T follicular helper cell (primary cell): ENCODE data around the gene ZNF266.
A peak's percentile ranks its signal among the peaks of the same experiment; 100 is the strongest.

ENCODE experiments used
- DNase-seq: peaks from one replicate; pipeline ENCODE4 v3.0.0-alpha.2; 2020; ENCODE audit warnings: low read depth
- total RNA-seq, 2 experiments: gene quantifications; one replicate each; lab custom pipeline; 2026; lab: John Stamatoyannopoulos, UW

Gene ZNF266
- total RNA-seq: 78.5 to 195 reads per million in 2 experiments

DNA sequence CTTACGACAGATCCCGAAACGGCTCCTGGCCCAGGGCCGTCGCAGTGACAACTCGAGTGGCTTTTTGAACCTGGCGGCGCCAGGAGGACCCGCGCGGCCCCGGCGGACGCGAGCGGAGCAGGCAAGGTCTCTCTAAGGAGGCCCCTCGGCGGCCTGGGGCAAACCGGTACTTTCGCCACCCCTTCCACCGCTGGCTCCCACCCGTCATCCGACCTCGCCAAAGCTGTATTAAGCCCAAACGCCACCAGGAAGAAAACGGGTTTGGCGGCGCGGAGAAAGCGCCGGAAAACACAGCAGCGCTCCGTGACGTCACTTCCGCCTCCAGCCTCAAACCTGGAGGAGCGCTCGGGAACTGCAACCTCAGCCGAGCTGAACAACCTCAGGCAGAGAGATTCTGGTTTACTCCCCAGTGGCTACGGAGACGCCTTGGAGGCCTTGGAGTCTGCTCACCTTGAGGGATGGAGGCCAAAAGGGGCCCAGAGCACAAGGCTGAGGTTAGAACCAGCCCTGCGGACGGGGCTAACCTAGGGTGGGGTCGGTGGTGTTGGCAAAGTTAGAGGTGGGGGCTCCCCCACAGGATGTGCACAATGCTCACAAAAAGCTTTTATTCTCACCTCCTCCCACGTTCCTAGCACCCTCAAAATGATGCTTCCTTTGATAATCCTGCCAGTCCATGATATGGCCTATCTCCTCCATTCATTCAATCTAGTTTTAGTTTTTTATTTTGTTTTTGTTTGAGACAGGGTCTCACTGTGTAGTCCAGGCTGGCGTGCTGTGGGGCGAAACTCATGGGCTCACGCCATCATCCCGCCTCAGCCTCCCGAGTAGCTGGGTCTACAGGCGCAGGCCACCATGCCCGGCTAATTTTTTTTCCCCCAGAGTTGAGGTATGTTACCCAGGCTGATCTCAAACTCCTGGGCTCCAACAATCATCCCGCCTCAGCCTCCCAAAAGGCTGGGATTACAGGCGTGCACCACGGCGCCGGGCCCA, at the start of gene ZNF266:
TSS of gene ZNF266 (minus strand) at position 295 of the 990 bp plus-strand sequence. CDS start 15,484 bp downstream, outside the sequence.
- peak; percentile 88 for DNase-seq

DNA sequence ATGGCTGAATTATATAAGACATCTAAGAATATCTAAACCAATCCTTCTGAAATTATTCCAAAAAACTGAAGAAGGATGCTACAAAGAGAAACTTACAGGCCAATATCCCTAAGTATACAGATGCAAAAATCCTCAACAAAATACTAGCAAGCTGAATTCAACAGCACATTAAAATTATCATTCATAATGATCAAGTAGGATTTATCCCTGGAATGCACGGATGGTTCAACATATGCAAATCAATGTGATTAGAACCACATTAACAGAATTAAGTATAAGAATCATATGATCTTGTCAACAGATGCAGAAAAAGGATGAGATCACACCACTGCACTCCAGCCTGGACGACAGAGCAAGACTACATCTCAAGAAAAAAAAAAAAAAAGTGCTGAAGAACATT, 49.8 kb upstream of the ZNF266 start:
- DNase-seq: no peak

DNA sequence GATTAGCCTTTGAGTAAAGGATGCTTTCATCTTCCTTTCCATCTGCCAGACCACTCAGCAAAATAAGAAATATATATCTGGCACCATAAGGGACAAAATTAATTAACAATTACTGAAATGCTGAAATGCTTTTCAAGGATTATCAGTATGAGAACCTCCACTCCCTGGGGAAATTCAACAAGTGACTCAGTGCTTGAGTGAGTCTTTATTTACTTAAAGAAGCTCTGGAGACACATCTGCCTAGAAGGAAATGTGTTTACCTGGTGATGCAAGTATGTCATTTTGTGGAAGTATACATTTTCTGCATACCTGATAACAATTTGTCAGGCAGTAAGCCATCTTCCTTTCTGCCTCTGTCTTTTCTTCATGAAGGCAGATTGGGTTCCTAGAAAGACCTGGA, 39.6 kb upstream of the ZNF266 start:
- no peak for DNase-seq

DNA sequence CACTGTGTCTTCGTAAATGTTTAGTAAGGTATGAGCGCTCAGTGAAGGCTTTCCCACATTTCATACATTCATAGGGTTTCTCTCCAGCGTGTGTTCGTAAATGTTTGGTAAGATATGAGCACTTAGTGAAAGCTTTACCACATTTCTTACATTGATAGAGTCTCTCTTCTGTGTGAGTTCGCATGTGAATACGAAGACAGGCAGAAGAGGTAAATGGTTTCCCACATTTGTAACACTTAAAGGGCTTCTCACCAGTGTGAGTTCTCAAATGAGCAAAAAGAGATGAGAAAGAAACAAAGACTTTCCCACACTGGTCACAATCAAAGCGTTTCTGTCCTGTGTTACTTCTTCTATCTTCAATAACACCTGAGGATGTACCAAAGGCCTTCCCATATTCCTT, 31.8 kb upstream of the ZNF266 start:
- DNase-seq: no peak

DNA sequence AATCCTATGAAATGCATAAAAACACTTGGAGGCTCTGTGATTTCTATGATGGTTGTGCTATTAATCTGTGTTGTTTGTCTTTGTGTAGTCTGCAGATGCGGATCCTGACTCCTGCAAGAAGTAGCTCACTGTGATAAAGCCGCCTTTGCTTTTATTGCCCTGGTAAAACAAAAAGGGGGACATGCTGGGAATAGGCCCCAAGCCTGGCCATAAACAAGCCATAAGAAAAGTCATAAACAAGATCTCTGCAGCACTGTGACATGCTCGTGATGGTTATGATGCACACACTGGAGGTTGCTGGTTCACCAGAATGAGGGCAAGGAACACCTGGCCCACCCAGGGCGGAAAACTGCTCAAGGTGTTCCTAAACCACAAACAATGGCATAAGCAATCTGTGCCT, 26.6 kb upstream of the ZNF266 start:
- no peak for DNase-seq

- DNase-seq: no peak
These were observed 20.8 kb upstream of the ZNF266 start for GRCh38 chr19:9456018-9456689.

- no peak for DNase-seq
These were observed 18.6 kb upstream of the ZNF266 start for GRCh38 chr19:9453953-9454352.

DNA sequence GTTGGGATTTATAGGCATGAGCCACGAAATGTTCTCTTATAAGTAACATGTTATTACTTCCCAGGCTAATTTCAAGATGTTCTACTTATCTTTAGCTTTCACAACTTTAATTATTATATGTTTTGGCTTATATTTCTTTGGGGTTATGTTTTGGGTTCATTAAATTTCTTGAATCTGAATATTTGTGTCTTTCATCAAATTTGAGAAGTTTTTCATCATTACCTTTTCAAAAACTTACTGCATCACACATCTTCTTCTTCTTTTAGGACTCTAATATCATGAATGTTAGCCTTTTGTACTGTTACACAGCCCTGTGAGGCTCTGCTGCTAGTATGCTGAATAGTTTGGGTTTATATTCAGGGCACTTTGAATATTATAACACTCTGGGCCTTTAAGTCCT, 9.7 kb upstream of the ZNF266 start:
- no peak for DNase-seq

DNA sequence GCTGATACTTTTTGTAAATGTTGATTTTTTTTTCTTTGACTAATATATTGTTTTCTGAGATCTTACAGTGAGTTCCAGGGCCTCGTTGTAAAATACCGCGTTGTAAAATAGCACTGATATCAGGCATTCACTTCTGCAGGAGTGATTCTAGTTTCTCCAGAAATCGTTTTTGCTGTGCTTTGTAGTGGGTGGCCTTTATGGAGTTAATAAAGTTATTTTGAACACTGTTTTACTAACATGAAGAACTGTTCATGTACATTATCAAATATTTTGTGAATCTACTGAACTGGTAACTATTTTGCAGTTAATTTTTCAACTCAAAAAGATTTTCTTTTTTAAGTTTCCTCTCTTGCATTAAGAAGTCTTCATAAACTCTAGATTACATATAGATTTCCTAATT, 985 bp upstream of the ZNF266 start:
- DNase-seq: no peak

GRCh38 chr19:9431475-9431874, 3.9 kb downstream of the ZNF266 start:
- peak; percentile 1 for DNase-seq

GRCh38 chr19:9430444-9430843, 4.9 kb downstream of the ZNF266 start:
- DNase-seq: no peak

DNA sequence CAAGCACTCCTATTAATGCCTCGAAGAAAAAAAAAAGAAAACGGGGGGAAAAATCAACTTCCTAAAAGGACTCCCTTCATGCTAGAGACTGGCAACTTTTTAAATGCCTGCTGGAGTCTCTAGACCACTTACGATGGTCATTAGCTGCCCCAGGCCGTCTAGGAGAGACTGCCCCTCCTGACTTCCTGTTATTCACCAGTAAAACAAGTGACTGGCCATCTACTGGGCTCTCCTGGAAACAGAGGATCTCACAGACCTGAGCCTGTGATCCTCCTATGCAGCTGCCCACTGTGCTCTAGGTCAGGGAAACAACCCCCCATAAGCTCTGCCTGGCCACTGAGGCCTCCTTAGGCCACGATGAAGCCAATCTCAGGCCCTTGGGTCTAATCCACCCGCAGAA, 7.4 kb downstream of the ZNF266 start:
- no peak for DNase-seq

DNA sequence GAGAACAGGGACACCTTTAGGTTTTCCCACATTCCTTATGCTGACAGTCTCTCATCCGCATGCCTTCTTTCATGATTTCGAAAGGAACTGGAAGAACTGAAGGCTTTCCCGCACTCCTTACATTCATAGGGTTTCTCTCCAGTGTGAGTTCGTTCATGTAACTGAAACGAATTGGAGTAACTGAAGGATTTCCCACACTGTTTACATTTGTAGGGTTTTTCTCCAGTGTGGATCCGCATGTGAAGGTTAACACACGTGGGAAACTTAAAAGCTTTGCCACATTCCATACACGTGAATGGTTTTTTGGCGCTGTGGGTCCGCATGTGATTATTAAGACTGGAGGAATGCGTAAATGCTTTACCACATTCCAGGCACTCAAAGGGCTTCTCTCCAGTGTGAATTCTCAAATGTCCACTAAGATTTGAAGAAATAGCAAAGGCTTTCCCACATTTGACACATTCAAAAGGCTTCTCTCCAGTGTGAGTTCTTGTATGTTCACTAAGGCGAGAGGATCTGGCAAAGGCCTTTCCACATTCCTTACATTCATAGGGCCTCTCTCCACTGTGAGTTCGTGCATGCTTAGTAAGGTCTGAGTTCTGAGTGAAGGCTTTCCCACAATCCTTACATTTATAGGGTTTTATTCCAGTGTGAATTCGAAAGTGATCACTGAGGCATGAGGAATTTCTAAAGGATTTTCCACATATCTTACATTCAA, 22.0 kb downstream of the ZNF266 start:
- no peak for DNase-seq

GRCh38 chr19:9407827-9408226, 27.5 kb downstream of the ZNF266 start:
- no peak for DNase-seq

GRCh38 chr19:9406798-9407352, 28.5 kb downstream of the ZNF266 start:
- DNase-seq: peak; percentile 0

GRCh38 chr19:9381361-9381785, 54.0 kb downstream of the ZNF266 start:
- no peak for DNase-seq

- no peak for DNase-seq
These were observed 64.4 kb downstream of the ZNF266 start for GRCh38 chr19:9370738-9371619.

DNA sequence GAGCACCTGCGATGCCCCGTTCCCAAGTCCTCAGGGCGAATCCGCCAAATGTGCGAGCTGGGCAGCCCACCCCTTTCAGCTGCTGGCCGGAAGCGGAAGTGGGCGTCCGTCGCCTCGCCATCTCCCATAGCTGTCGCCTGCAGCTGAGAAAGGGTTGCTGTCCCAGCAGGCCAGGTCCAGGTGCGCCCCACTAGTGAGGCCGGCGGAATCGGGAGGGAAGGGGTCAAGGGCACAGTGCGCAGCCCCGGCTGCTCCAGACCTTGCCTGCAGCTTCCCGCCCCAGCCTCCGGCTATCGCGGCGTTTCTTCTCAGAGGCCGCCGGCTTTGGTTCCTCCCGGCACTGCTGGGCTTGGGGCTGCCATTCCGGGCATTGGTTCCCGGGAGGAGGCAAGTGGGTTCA, 72.5 kb downstream of the ZNF266 start, which contains the start of gene ZNF177:
TSS of gene ZNF177 (plus strand) at position 109 of the 400 bp plus-strand sequence. CDS start 15,299 bp downstream, outside the sequence.
- DNase-seq: no peak
